SJCRH30 (cell line): Measurements from ENCODE around the gene GKN1. TPM values are rescaled to one million over a fixed set of nuclear protein-coding genes. Genes with fewer than 3 reads are reported as not detected.
A peak's percentile ranks its signal among the peaks of the same experiment; 100 is the strongest.

Source experiments
- DNase-seq, 2 experiments: peaks; one replicate each; pipeline ENCODE4 v3.0.0-alpha.2; 2015 to 2020
- H3K27ac ChIP-seq: fragments of 250-450 bp; sonication (Bioruptor Pico); 2 replicates; pipeline ENCODE4 v1.5.1; 2020; ENCODE audit warnings: mild to moderate bottlenecking, moderate library complexity
- H3K27me3 ChIP-seq: fragments of 250-450 bp; sonication (Bioruptor Pico); 2 replicates; pipeline ENCODE4 v1.5.1; 2020; ENCODE audit warnings: mild to moderate bottlenecking, moderate library complexity
- H3K36me3 ChIP-seq: fragments of 250-450 bp; sonication (Bioruptor Pico); 2 replicates; pipeline ENCODE4 v1.5.1; 2020; ENCODE audit warnings: mild to moderate bottlenecking, moderate library complexity
- H3K4me1 ChIP-seq: fragments of 250-450 bp; sonication (Bioruptor Pico); 2 replicates; pipeline ENCODE4 v1.5.1; 2020; ENCODE audit warnings: mild to moderate bottlenecking, moderate library complexity
- H3K4me3 ChIP-seq: fragments of 250-450 bp; sonication (Bioruptor Pico); 2 replicates; pipeline ENCODE4 v1.5.1; 2020; ENCODE audit warnings: mild to moderate bottlenecking, moderate library complexity
- H3K9me3 ChIP-seq: fragments of 250-450 bp; sonication (Bioruptor Pico); replicated peaks from 2 replicates; pipeline ENCODE4 v1.5.1; 2020; ENCODE audit warnings: mild to moderate bottlenecking, moderate library complexity
- total RNA-seq: library from RNA; depleted of rRNA; stranded (reverse); fragments of >200 nt; shearing (Covaris generic); gene quantifications from 2 replicates; pipeline ENCODE4 v1.2.3, GENCODE V29; 2014; rRNA removed

The GKN1 gene
- total RNA-seq, 1 experiment from 2014 or later: not detected

GRCh38 chr2:69026026-69026425, 51.6 kb downstream of the GKN1 start:
- no peak overlapping the region for H3K27ac ChIP-seq
- H3K36me3 ChIP-seq: peaks cover 8% of the 10 kb centered on the region
- no peaks in the 10 kb centered on the region for H3K9me3 ChIP-seq
- no peak overlapping the region for H3K4me3 ChIP-seq
- DNase-seq: peak; percentile 24 to 67
- H3K4me1 ChIP-seq: peaks cover 6% of the 10 kb centered on the region
- no peaks in the 10 kb centered on the region for H3K27me3 ChIP-seq

- no peaks in the 10 kb centered on the region for H3K27me3 ChIP-seq
- no peak for DNase-seq
- H3K27ac ChIP-seq: no peak overlapping the region
- H3K36me3 ChIP-seq: peaks cover 8% of the 10 kb centered on the region
- no peaks in the 10 kb centered on the region for H3K9me3 ChIP-seq
- no peak overlapping the region for H3K4me3 ChIP-seq
- H3K4me1 ChIP-seq: peaks cover 15% of the 10 kb centered on the region
These were observed 52.4 kb downstream of the GKN1 start for GRCh38 chr2:69026691-69027459.

Other genes starting within 250 kb of the GKN1 start
- gene ARHGAP25, start 239.8 kb upstream of the GKN1 start, total RNA-seq: 6.3 and 6.6 TPM in 2 replicates
- gene BMP10, start 103.2 kb upstream of the GKN1 start, total RNA-seq: 0.08 TPM in 1 of 2 replicates, not detected in the other
- gene GKN2, start 21.7 kb upstream of the GKN1 start, total RNA-seq: not detected in 2 replicates
- gene ANTXR1, start 38.5 kb downstream of the GKN1 start, total RNA-seq: 60.9 and 67.4 TPM in 2 replicates